HepG2 (cell line): ENCODE results near the gene PPIL6. TPM values are rescaled to one million over a fixed set of nuclear protein-coding genes. Genes with fewer than 3 reads are reported as not detected.

ENCODE experiments used
- ATF5 ChIP-seq: sonication (generic); formaldehyde crosslinking; IDR thresholded peaks from 2 replicates; pipeline ENCODE4 v1.4.0; 2020; ENCODE audit warnings: mild to moderate bottlenecking, low read depth, missing genetic modification reagents
- CBX2 ChIP-seq, 2 experiments: fragments of 200-600 bp in 1 of 2; sonication (generic); formaldehyde crosslinking in 1 of 2; IDR thresholded peaks; 2 replicates each; pipeline versions ENCODE4 v1.7.0 to v1.8.1; 2018 to 2022; ENCODE audit warnings: low read depth in 2 of 2, low read length in 1 of 2, mild to moderate bottlenecking in 1 of 2, missing genetic modification reagents in 1 of 2
- ELF1 ChIP-seq: sonication (generic); formaldehyde crosslinking; IDR thresholded peaks from 2 replicates; pipeline ENCODE4 v1.4.0; 2020; ENCODE audit warnings: missing genetic modification reagents
- FOXM1 ChIP-seq: sonication (generic); formaldehyde crosslinking; IDR thresholded peaks from 2 replicates; pipeline ENCODE4 v1.5.0; 2020; ENCODE audit warnings: missing genetic modification reagents
- HNRNPL ChIP-seq: fragments of 200-400 bp; formaldehyde crosslinking; IDR thresholded peaks from 2 replicates; pipeline ENCODE4 v1.6.1; 2017; ENCODE audit warnings: mild to moderate bottlenecking, low read depth, low read length
- HOXA3 ChIP-seq: sonication (generic); formaldehyde crosslinking; IDR thresholded peaks from 2 replicates; pipeline ENCODE4 v1.5.0; 2020; ENCODE audit warnings: missing genetic modification reagents
- KDM6A ChIP-seq: IDR thresholded peaks from 2 replicates; pipeline ENCODE4 v1.6.1; 2016; ENCODE audit warnings: low read depth
- NR2F6 ChIP-seq, 2 experiments: IDR thresholded peaks; 2 replicates each; pipeline ENCODE4 v1.6.1; 2016; ENCODE audit warnings: antibody characterized with exemption in 1 of 2, mild to moderate bottlenecking in 1 of 2
- POGZ ChIP-seq: sonication (generic); formaldehyde crosslinking; IDR thresholded peaks from 2 replicates; pipeline ENCODE4 v1.4.0; 2020; ENCODE audit warnings: mild to moderate bottlenecking, missing genetic modification reagents
- RELA ChIP-seq: sonication (generic); formaldehyde crosslinking; IDR thresholded peaks from 2 replicates; pipeline ENCODE4 v1.4.0; 2020; ENCODE audit warnings: missing genetic modification reagents
- SRSF4 ChIP-seq: fragments of 200-400 bp; formaldehyde crosslinking; IDR thresholded peaks from one replicate; pipeline ENCODE4 v1.6.1; 2018; ENCODE audit warnings: mild to moderate bottlenecking, low read depth, low read length, moderate library complexity; ENCODE audit not compliant: poor library complexity, severe bottlenecking
- TAF15 ChIP-seq: fragments of 200-400 bp; formaldehyde crosslinking; IDR thresholded peaks from one replicate; pipeline ENCODE4 v1.6.1; 2018; ENCODE audit warnings: mild to moderate bottlenecking, low read depth, low read length; ENCODE audit not compliant: poor library complexity, severe bottlenecking
- ZNF121 ChIP-seq: sonication (generic); formaldehyde crosslinking; IDR thresholded peaks from 2 replicates; pipeline ENCODE4 v1.5.0; 2020; ENCODE audit warnings: mild to moderate bottlenecking, missing genetic modification reagents
- ZNF326 ChIP-seq: sonication (generic); formaldehyde crosslinking; IDR thresholded peaks from 2 replicates; pipeline ENCODE4 v1.4.0; 2020; ENCODE audit warnings: missing genetic modification reagents, borderline replicate concordance
- ZNF354B ChIP-seq: sonication (generic); formaldehyde crosslinking; IDR thresholded peaks from 2 replicates; pipeline ENCODE4 v1.8.0; 2022; ENCODE audit warnings: mild to moderate bottlenecking, missing genetic modification reagents
- ZNF496 ChIP-seq: sonication (generic); formaldehyde crosslinking; IDR thresholded peaks from 2 replicates; pipeline ENCODE4 v1.8.1; 2023; ENCODE audit warnings: mild to moderate bottlenecking, moderate library complexity, missing genetic modification reagents; ENCODE audit not compliant: insufficient replicate concordance
- ZNF713 ChIP-seq: sonication (generic); formaldehyde crosslinking; IDR thresholded peaks from 2 replicates; pipeline ENCODE4 v1.4.0; 2020; ENCODE audit warnings: mild to moderate bottlenecking, missing genetic modification reagents
- ZNF766 ChIP-seq: sonication (generic); formaldehyde crosslinking; IDR thresholded peaks from 2 replicates; pipeline ENCODE4 v1.5.0; 2020; ENCODE audit warnings: missing genetic modification reagents, borderline replicate concordance
- ZNF879 ChIP-seq: sonication (generic); formaldehyde crosslinking; IDR thresholded peaks from 2 replicates; pipeline ENCODE4 v1.8.1; 2023; ENCODE audit warnings: missing genetic modification reagents
- polyA plus RNA-seq, 8 experiments: library from polyadenylated mRNA; depleted of rRNA in 3 of 8; stranded (reverse) in 7 of 8; unstranded in 1 of 8; fragments of >200 nt; fragmentation: Illumina TruSeq in 4 of 8; extraction: Trizol in 4 of 8; gene quantifications; 2 replicates each; pipeline versions ENCODE4 v1.2.1 to v1.2.3, GENCODE V29; 2011 to 2016; ENCODE audit warnings: low read depth in 4 of 8, missing spikeins in 1 of 8, mixed read lengths in 1 of 8; ENCODE audit not compliant: insufficient read depth in 1 of 8
- total RNA-seq, 5 experiments: library from RNA; depleted of rRNA; stranded (reverse); fragments of >200 nt; fragmentation: Illumina TruSeq; extraction: Trizol; gene quantifications; 2 replicates each; pipeline ENCODE4 v1.2.3, GENCODE V29; 2016; ENCODE audit warnings: low read depth in 1 of 5
- TF ChIP-seq, protein P1 (sequence below): sonication (generic); formaldehyde crosslinking; IDR thresholded peaks from 2 replicates; pipeline ENCODE4 v1.4.0; 2020; ENCODE audit warnings: missing genetic modification reagents, low read depth, mild to moderate bottlenecking, borderline replicate concordance
- TF ChIP-seq, protein P2 (sequence below): sonication (generic); formaldehyde crosslinking; IDR thresholded peaks from 2 replicates; pipeline ENCODE4 v1.4.0; 2020; ENCODE audit warnings: mild to moderate bottlenecking, missing genetic modification reagents
- TF ChIP-seq, protein P3 (sequence below): IDR thresholded peaks from 2 replicates; pipeline ENCODE4 v1.6.1; 2016
- TF ChIP-seq, protein P4 (sequence below): sonication (generic); formaldehyde crosslinking; conservative IDR thresholded peaks from 2 replicates; pipeline ENCODE4 v1.4.0; 2020; ENCODE audit warnings: missing genetic modification reagents

PPIL6 gene
- total and polyA plus RNA-seq, 2 of the 13 experiments (the other 11 are each of a cell fraction or from before 2014, with no cell fraction given), result 0.22 to 0.46 TPM

DNA sequence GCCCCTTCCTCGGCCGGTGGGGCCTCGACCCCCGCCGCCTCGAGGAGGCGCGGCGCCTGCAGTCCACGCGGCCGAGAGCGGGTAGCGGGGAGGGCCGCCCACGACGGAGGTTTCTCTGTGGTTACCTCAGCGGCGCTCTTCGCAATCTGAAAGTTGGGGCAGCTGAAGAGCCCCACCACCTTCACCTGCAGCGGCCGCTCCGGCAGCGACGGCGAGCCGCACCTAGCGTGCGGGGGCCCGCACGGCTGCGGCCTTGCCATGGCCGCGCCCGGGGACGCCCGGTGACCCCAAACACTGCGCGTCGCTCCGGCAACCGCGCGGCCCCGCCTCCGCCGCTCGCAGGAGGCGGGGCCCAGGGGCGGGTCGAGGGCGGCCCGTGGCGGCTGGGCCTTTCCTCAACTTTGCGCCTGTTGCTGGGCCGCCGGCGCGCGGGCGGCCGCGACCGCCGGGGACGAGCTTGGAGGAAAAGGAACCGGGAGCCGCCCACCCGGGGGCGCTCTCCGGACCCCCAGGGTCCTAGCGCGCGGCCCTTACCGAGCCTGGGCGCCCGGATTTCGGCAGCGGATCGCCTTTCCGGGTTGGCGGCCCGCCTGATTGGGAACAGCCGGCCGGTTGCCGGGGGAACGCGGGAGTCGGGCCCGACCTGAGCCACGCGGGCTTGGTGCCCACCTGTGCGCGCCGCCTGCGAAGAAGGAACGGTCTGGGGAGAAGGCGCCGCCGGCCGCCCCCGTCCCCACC lies at the start of gene PPIL6, which contains the start of gene SMPD2 (continued):
- TF ChIP-seq, protein P1, sequence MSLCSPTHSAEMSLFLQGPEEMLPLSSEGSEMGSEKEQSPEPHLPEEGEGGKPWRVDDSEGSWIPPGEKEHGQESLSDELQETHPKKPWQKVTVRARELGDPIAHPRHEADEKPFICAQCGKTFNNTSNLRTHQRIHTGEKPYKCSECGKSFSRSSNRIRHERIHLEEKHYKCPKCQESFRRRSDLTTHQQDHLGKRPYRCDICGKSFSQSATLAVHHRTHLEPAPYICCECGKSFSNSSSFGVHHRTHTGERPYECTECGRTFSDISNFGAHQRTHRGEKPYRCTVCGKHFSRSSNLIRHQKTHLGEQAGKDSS, result no peak
- TF ChIP-seq HNRNPL (no peak), KDM6A (CRISPR knock-in tag) (no peak), ELF1 (CRISPR knock-in tag) (peak; percentile 63; the same call in 1 of the 2 replicates), ZNF354B (CRISPR knock-in tag) (no peak), ZNF326 (CRISPR knock-in tag) (no peak), ZNF121 (CRISPR knock-in tag) (no peak), HOXA3 (CRISPR knock-in tag) (peak; percentile 41; the same call in 1 of the 2 replicates), CBX2 (IDR thresholded peaks at IDR 0.05; ENCODE audit: low read depth, low read length) (no peak), CBX2 (CRISPR knock-in tag; IDR thresholded peaks at IDR 0.05; ENCODE audit: low read depth) (no peak), ZNF496 (CRISPR knock-in tag) (no peak), ZNF879 (CRISPR knock-in tag) (no peak), RELA (CRISPR knock-in tag) (no peak), ZNF766 (CRISPR knock-in tag) (no peak), TAF15 (no peak), POGZ (peak; percentile 14; the same call in 1 of the 2 replicates), FOXM1 (peak; percentile 65; the same call in 1 of the 2 replicates), ATF5 (CRISPR knock-in tag) (no peak), ZNF713 (CRISPR knock-in tag) (no peak), NR2F6 (IDR thresholded peaks at IDR 0.05) (no peak), NR2F6 (CRISPR knock-in tag; IDR thresholded peaks at IDR 0.05) (no peak), SRSF4 (no peak)
- TF ChIP-seq, protein P2, sequence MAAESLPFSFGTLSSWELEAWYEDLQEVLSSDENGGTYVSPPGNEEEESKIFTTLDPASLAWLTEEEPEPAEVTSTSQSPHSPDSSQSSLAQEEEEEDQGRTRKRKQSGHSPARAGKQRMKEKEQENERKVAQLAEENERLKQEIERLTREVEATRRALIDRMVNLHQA (CRISPR knock-in tag), result no peak
- TF ChIP-seq, protein P3, sequence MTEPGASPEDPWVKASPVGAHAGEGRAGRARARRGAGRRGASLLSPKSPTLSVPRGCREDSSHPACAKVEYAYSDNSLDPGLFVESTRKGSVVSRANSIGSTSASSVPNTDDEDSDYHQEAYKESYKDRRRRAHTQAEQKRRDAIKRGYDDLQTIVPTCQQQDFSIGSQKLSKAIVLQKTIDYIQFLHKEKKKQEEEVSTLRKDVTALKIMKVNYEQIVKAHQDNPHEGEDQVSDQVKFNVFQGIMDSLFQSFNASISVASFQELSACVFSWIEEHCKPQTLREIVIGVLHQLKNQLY, result no peak
- TF ChIP-seq, protein P4, sequence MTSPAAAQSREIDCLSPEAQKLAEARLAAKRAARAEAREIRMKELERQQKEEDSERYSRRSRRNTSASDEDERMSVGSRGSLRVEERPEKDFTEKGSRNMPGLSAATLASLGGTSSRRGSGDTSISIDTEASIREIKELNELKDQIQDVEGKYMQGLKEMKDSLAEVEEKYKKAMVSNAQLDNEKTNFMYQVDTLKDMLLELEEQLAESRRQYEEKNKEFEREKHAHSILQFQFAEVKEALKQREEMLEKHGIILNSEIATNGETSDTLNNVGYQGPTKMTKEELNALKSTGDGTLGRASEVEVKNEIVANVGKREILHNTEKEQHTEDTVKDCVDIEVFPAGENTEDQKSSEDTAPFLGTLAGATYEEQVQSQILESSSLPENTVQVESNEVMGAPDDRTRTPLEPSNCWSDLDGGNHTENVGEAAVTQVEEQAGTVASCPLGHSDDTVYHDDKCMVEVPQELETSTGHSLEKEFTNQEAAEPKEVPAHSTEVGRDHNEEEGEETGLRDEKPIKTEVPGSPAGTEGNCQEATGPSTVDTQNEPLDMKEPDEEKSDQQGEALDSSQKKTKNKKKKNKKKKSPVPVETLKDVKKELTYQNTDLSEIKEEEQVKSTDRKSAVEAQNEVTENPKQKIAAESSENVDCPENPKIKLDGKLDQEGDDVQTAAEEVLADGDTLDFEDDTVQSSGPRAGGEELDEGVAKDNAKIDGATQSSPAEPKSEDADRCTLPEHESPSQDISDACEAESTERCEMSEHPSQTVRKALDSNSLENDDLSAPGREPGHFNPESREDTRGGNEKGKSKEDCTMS, result no peak
